DND-41 (cell line): ENCODE measurements around the gene RYR3.
A peak's percentile ranks its signal among the peaks of the same experiment; 100 is the strongest.

ENCODE experiments used
- ATAC-seq: fragments of 200-7000 bp; cut with Tn5 transposase; 3 replicates; pipeline ENCODE4 v1.9.1; 2021; ENCODE audit warnings: low read depth; ENCODE audit not compliant: insufficient read depth
- DNase-seq: peaks from one replicate; pipeline ENCODE4 v3.0.0-alpha.2; 2020
- H2AFZ ChIP-seq: 2 replicates; pipeline ENCODE4 v1.6.0; 2012; ENCODE audit warnings: low read depth, low read length
- H3K27ac ChIP-seq: 2 replicates; pipeline ENCODE4 v1.5.1; 2012; ENCODE audit warnings: low read length, inconsistent platforms
- H3K27me3 ChIP-seq: fragments of 200-600 bp; sonication (generic); 2 replicates; pipeline ENCODE4 v1.6.0; 2012; ENCODE audit warnings: low read length, mild to moderate bottlenecking, inconsistent platforms; ENCODE audit not compliant: insufficient read depth, poor library complexity
- H3K36me3 ChIP-seq: 2 replicates; pipeline ENCODE4 v1.5.1; 2012; ENCODE audit warnings: low read length, inconsistent platforms; ENCODE audit not compliant: insufficient read depth
- H3K4me1 ChIP-seq: 2 replicates; pipeline ENCODE4 v1.5.1; 2012; ENCODE audit warnings: mild to moderate bottlenecking, low read length; ENCODE audit not compliant: insufficient read depth
- H3K4me2 ChIP-seq: 2 replicates; pipeline ENCODE4 v1.6.0; 2012; ENCODE audit warnings: mild to moderate bottlenecking, moderate library complexity, low read length, inconsistent platforms; ENCODE audit not compliant: insufficient read depth
- H3K4me3 ChIP-seq, 2 experiments: fragments of 200-600 bp in 1 of 2; shearing (Covaris generic) in 1 of 2; 2 replicates each; pipeline ENCODE4 v1.5.1; 2012 to 2016; ENCODE audit warnings: inconsistent platforms in 2 of 2, low read length in 2 of 2, mild to moderate bottlenecking in 2 of 2, low read depth in 1 of 2, moderate library complexity in 1 of 2
- H3K79me2 ChIP-seq: 2 replicates; pipeline ENCODE4 v1.6.0; 2012; ENCODE audit warnings: low read length, inconsistent platforms; ENCODE audit not compliant: insufficient read depth
- H3K9ac ChIP-seq: 2 replicates; pipeline ENCODE4 v1.6.0; 2012; ENCODE audit warnings: low read depth, mild to moderate bottlenecking, inconsistent platforms, low read length, moderate library complexity
- H3K9me3 ChIP-seq: 2 replicates; pipeline ENCODE4 v1.5.1; 2012; ENCODE audit warnings: low read length, moderate library complexity, mild to moderate bottlenecking, inconsistent platforms; ENCODE audit not compliant: insufficient read depth, severe bottlenecking
- H4K20me1 ChIP-seq: 2 replicates; pipeline ENCODE4 v1.6.0; 2012; ENCODE audit warnings: low read length; ENCODE audit not compliant: insufficient read depth
- EZH2 ChIP-seq: IDR thresholded peaks from 3 replicates; pipeline ENCODE4 v1.6.1; 2012; ENCODE audit warnings: borderline replicate concordance, low read depth, mild to moderate bottlenecking, moderate library complexity, low read length, inconsistent platforms; ENCODE audit not compliant: severe bottlenecking
- TF ChIP-seq, protein P1 (sequence below): IDR thresholded peaks from 2 replicates; pipeline ENCODE4 v1.5.1; 2012; ENCODE audit warnings: borderline replicate concordance, low read length, moderate library complexity, mild to moderate bottlenecking; ENCODE audit not compliant: poor library complexity, severe bottlenecking; ENCODE audit errors: extremely low read depth

Gene RYR3

DNA sequence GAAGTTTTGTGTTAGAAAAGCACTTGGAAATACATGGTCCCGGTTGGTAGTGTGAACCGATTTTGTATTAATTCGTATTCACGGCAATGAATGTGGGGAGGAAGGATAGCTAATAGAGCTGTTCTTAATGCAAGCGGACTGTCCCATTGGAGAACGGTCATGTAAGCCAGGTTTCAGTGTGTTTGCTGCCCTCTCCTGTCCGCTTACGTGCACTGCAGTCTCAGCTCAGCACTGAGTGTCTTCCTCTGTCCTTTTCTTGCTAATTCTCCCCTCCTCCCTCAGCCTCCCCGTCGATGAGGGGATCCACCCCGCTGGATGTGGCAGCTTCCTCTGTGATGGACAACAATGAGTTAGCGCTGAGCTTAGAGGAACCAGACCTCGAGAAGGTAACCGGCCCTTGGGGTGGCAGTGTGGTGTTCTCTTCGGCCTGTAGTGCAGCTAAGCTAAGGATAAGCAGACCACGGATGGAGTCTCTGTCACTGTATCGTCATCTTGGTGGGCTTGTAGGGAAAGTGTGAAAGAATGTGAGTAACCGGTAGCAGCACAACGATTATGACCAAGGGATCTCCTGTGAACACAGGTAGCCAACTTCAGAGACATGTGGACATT is 390.0 kb downstream of the RYR3 start:
- no peaks in the 10 kb centered on the region for H3K27me3 ChIP-seq
- no peak overlapping the region for H3K9ac ChIP-seq
- ATAC-seq (peak; percentile 80), DNase-seq (peak; percentile 60)
- H3K9me3 ChIP-seq: no peaks in the 10 kb centered on the region
- H3K27ac ChIP-seq: no peak overlapping the region
- no peaks in the 10 kb centered on the region for H3K79me2 ChIP-seq
- no peaks in the 10 kb centered on the region for H3K4me1 ChIP-seq
- H4K20me1 ChIP-seq: no peaks in the 10 kb centered on the region
- no peak overlapping the region for H3K4me2 ChIP-seq
- no peak overlapping the region for H3K4me3 ChIP-seq
- TF ChIP-seq, protein P1, sequence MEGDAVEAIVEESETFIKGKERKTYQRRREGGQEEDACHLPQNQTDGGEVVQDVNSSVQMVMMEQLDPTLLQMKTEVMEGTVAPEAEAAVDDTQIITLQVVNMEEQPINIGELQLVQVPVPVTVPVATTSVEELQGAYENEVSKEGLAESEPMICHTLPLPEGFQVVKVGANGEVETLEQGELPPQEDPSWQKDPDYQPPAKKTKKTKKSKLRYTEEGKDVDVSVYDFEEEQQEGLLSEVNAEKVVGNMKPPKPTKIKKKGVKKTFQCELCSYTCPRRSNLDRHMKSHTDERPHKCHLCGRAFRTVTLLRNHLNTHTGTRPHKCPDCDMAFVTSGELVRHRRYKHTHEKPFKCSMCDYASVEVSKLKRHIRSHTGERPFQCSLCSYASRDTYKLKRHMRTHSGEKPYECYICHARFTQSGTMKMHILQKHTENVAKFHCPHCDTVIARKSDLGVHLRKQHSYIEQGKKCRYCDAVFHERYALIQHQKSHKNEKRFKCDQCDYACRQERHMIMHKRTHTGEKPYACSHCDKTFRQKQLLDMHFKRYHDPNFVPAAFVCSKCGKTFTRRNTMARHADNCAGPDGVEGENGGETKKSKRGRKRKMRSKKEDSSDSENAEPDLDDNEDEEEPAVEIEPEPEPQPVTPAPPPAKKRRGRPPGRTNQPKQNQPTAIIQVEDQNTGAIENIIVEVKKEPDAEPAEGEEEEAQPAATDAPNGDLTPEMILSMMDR: peak; percentile 92
- no peak for TF ChIP-seq EZH2
- no peak overlapping the region for H2AFZ ChIP-seq
- H3K36me3 ChIP-seq: no peaks in the 10 kb centered on the region

DNA sequence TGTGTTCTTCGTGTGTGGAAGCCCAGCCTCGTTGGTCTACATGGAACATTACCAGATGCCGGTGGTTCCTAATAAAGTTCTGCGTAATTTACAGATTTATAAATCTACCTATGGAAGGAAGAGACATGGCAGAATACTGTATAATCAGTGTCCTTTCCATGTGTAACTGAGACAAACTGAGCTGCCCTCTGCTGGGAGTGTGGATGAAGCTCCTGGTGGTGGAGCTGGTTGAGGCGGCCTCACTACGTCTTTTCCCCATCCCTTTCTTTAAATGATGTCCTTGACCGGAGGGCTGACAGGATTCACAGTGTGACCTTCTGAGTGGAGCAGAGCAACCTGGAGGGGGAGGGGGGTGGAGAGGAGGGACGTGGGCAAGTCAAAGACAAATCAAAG is 390.5 kb downstream of the RYR3 start:
- H3K9me3 ChIP-seq: no peaks in the 10 kb centered on the region
- no peak overlapping the region for H3K4me3 ChIP-seq
- no peaks in the 10 kb centered on the region for H4K20me1 ChIP-seq
- DNase-seq (no peak), ATAC-seq (no peak)
- no peaks in the 10 kb centered on the region for H3K79me2 ChIP-seq
- H3K4me1 ChIP-seq: no peaks in the 10 kb centered on the region
- no peaks in the 10 kb centered on the region for H3K27me3 ChIP-seq
- no peak for TF ChIP-seq EZH2
- TF ChIP-seq, protein P1: no peak
- H2AFZ ChIP-seq: no peak overlapping the region
- H3K9ac ChIP-seq: no peak overlapping the region
- no peaks in the 10 kb centered on the region for H3K36me3 ChIP-seq
- H3K4me2 ChIP-seq: no peak overlapping the region
- no peak overlapping the region for H3K27ac ChIP-seq

DNA sequence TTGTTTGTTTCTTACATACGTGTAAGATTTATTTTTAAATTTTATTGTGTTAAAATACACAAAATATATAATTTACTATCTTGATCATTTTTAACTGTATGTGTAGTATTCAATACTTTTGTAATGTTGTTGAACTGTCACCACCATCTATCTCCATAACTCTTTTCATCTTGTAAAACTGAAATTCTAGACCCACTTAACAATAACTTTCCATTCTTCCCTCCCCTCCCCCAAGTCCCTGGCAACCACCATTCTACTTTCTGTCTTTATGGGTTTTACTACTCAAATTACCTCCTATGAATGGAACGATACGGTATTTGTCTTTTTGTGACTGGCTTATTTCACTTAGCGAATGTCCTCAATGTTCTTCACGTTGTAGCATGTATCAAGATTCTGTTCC is 395.4 kb downstream of the RYR3 start:
- H3K9ac ChIP-seq: no peak overlapping the region
- no peak overlapping the region for H3K27ac ChIP-seq
- H3K4me1 ChIP-seq: no peaks in the 10 kb centered on the region
- H3K9me3 ChIP-seq: no peaks in the 10 kb centered on the region
- no peaks in the 10 kb centered on the region for H4K20me1 ChIP-seq
- no peak for ATAC-seq
- no peak for DNase-seq
- H3K79me2 ChIP-seq: no peaks in the 10 kb centered on the region
- no peak overlapping the region for H2AFZ ChIP-seq
- TF ChIP-seq, protein P1: no peak
- no peak for TF ChIP-seq EZH2
- no peaks in the 10 kb centered on the region for H3K27me3 ChIP-seq
- H3K4me2 ChIP-seq: no peak overlapping the region
- H3K36me3 ChIP-seq: no peaks in the 10 kb centered on the region
- no peak overlapping the region for H3K4me3 ChIP-seq
